Epithelial cell of proximal tubule (primary cell): ENCODE measurements around the gene TARDBP. TPM values are rescaled to one million over a fixed set of nuclear protein-coding genes. Genes with fewer than 3 reads are reported as not detected.
A peak's percentile ranks its signal among the peaks of the same experiment; 100 is the strongest.
"Not testable (repeated sequence)": the region's sequence is repeated elsewhere in the genome, so short reads cannot be mapped to it uniquely, and the experiment has no call there.

Source experiments
- DNase-seq: peaks from one replicate; pipeline ENCODE4 v3.0.0-alpha.2; 2011; ENCODE audit warnings: low read depth
- H3K4me3 ChIP-seq: 2 replicates; pipeline ENCODE4 v1.5.1; 2011; ENCODE audit warnings: low read depth, mild to moderate bottlenecking, low read length
- CTCF ChIP-seq: conservative IDR thresholded peaks from 2 replicates; pipeline ENCODE4 v1.5.1; 2012; ENCODE audit warnings: low read depth, mild to moderate bottlenecking, low read length
- total RNA-seq: library from RNA; depleted of rRNA; stranded (reverse); fragments of >200 nt; gene quantifications from 2 replicates; pipeline ENCODE4 v1.2.3, GENCODE V29; 2015

The TARDBP gene
- total RNA-seq, 1 donor from 2014 or later, result 109 TPM

- no peak overlapping the region for H3K4me3 ChIP-seq
- DNase-seq, result no peak
- no peak for TF ChIP-seq CTCF
Measured at GRCh38 chr1:11030865-11031264, 18.4 kb downstream of the TARDBP start.

GRCh38 chr1:11031624-11032262 lies 19.3 kb downstream of the TARDBP start:
- no peak for DNase-seq
- no peak for TF ChIP-seq CTCF
- no peak overlapping the region for H3K4me3 ChIP-seq

- not testable (repeated sequence) for H3K4me3 ChIP-seq, DNase-seq
Measured at GRCh38 chr1:11037019-11037739, 24.7 kb downstream of the TARDBP start.

GRCh38 chr1:11037740-11038182 lies 25.3 kb downstream of the TARDBP start:
- TF ChIP-seq CTCF, result peak; percentile 99
- no peak overlapping the region for H3K4me3 ChIP-seq
- no peak for DNase-seq

- no peak for DNase-seq
- no peak for TF ChIP-seq CTCF
- H3K4me3 ChIP-seq, result no peak overlapping the region
Measured at GRCh38 chr1:11039351-11040104, 27.1 kb downstream of the TARDBP start.

GRCh38 chr1:11040105-11040429 lies 27.6 kb downstream of the TARDBP start:
- not testable (repeated sequence) for H3K4me3 ChIP-seq, DNase-seq

GRCh38 chr1:11041048-11041447 lies 28.6 kb downstream of the TARDBP start:
- DNase-seq, result no peak
- no peak overlapping the region for H3K4me3 ChIP-seq
- no peak for TF ChIP-seq CTCF
